ENCODE results near the gene BAZ1B.
"Not testable (repeated sequence)": the region's sequence is repeated elsewhere in the genome, so short reads cannot be mapped to it uniquely, and the experiment has no call there.

Gene BAZ1B

GRCh38 chr7:73541722-73542121 lies 19.6 kb upstream of the BAZ1B start:
- no peak for DNase-seq

DNA sequence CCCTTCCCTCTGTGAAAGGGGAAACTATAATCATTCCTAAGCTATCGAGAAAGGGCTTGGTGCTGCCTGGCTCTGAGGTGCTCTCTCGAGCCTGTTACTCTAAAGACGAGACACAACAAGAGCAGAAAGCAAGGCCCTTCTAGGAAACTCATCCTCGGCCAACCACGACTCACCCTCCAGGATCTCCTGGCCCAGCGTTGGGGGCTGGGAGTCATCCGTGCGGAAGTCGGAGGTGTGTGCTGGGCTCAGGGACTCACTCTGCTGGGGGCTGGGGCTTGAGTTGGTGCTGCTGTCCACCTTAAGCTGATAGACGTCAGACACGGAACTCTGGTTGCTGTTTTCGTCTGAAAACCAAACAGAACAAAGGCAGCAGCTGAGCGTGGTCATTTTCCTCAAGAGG lies 17.6 kb upstream of the BAZ1B start:
- DNase-seq = no peak

DNA sequence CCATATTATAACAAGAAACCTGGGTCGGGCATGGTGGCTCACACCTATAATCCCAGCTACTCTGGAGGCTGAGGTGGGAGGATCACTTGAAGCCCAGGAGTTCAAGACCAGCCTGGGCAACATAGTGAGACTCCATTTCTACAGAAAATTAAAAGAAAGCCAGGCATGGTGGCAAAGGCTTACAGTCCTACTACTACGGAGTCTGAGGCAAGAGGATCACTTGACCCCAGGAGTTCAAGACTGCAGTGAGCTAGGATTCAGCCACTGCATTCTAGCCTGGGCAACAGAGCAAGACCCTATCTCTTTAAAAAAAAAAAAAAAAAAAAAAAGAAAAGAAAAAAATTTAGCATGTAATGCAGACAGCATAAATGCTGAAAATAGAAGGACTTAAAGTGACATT lies 16.4 kb upstream of the BAZ1B start:
- not testable (repeated sequence) for DNase-seq

GRCh38 chr7:73537051-73537450 lies 15.0 kb upstream of the BAZ1B start:
- DNase-seq = no peak

DNA sequence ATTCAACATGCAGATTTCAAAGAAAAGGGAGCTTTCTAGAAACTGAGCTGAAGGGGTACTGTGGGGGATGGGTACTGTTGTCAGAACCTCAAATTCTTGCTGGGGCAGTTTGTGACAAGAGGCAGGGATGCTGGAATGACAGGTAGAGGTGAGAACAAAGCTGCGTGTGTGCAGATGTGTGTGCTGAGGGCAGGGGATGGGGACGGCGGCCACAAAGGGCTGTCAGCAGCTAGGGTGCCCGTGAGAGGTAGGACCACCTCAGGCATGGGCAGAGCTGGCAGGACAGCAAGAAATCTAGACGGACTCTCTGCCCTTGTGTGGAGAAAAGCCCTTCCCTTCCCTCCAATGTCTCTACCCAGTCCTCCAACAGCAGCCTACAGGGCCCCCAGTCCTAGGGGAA lies 14.4 kb upstream of the BAZ1B start:
- DNase-seq = no peak

DNA sequence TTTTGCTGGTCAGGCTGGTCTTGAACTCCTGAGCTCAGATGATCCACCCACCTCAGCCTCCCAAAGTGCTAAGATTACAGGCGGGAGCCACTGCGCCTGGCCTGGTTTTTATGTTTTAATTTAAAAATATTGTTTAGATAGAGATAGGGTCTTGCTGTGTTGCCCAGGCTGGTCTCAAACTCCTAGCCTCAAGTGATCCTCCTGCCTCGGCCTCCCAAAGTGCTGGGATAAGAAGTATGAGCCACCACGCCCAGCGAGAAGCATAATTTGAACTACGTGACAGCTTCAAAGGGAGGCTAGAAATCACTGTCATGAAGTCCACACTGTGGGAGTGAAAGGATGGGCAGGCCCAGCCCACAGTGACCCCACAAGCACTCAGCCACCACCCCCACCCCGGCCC lies 13.8 kb upstream of the BAZ1B start:
- not testable (repeated sequence) for DNase-seq

DNA sequence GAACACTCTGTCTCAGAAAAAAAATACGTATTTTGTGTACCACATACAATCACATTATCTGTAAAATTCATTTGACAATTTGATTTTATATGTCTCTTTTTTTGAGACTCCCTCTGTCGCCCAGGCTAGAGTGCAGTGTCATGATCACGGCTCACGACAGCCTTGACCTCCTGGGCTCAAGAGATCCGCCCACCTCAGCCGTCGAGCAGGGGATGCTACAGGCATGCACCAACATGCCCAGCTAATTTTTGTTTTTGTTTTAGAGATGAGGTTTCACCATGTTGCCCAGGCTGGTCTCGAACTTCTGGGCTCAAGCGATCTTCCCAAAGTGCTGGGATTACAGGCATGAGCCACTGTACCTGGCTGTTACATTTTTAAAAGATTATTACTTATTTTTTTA lies 11.6 kb upstream of the BAZ1B start:
- no peak for DNase-seq

GRCh38 chr7:73532224-73532623 lies 10.1 kb upstream of the BAZ1B start:
- DNase-seq = no peak

- DNase-seq = no peak
Measured at GRCh38 chr7:73530800-73531199, 8.7 kb upstream of the BAZ1B start.

- DNase-seq = peak; percentile 49
Measured at GRCh38 chr7:73526896-73527821, 5.1 kb upstream of the BAZ1B start.

DNA sequence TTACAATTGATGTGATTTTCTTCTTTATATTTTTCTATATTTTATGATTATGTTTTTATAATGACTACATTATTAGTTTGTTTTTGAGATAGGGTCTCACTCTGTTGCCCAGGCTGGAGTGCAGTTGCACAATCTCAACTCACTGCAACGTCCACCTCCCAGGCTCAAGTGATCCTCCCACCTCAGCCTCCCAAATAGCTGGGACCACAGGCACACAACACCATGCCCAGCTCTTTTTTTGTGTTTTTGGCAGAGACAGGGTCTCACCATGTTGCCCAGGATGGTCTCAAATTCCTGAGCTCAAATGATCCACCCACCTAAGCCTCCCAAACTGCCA lies 4.0 kb upstream of the BAZ1B start:
- not testable (repeated sequence) for DNase-seq

DNA sequence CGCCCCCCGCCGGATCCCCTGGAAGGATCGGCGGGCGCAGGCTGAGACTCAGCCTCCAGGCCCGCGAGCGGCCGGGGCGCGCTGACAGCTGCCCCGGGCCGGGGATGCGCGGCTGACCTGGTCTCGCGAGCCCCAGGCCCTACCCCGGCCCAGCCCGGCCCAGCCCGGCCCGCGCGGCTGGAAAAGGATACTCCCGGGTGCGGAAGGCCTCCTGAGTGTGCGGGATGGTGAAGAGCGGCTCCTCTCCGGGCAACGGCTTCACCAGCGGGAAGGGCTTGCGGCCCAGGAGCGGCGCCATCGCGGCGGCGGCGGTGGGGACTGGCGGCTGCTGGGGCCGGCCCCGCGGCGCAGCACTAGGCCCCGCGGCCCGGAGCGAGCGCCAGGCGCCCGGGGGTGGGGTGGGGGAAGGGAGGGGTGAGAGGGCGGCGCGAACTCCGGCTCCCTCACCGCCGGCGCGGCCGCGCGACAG lies 423 bp downstream of the BAZ1B start:
- DNase-seq = no peak

- DNase-seq = no peak
Measured at GRCh38 chr7:73520673-73521635, 1.1 kb downstream of the BAZ1B start.

DNA sequence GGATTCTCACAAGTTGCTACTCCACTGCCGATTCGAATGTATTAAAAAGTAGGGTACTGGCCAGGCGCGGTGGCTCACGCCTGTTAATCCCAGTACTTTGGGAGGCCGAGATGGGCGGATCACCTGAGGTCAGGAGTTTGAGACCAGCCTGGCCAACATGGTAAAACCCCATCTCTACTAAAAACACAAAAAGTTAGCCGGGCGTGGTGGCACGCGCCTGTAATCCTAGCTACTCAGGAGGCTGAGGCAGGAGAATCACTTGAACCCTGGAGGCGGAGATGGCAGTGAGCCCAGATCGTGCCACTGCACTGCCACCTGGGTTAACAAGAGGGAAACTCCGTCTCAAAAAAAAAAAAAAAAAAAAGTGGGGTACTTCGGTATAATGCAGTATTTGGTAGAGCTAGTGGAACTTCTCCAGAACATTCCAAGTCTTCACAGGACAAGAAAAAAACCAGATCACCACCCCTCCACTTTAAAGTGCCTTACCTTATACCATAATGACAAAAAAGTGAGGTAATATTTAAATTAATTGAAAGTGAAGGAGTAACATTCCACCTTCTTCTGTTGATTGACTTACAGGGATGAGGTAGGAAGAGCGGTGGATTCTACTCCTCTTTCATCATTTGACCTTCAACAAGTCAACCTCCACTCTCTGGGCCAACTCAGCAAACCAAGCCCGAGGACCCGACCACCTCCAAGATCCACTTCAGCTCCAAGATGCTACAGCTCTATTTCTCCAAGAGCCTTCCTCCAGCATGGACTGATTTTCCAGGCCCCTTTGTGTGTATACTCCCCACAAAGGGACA lies 2.0 kb downstream of the BAZ1B start:
- DNase-seq = no peak

DNA sequence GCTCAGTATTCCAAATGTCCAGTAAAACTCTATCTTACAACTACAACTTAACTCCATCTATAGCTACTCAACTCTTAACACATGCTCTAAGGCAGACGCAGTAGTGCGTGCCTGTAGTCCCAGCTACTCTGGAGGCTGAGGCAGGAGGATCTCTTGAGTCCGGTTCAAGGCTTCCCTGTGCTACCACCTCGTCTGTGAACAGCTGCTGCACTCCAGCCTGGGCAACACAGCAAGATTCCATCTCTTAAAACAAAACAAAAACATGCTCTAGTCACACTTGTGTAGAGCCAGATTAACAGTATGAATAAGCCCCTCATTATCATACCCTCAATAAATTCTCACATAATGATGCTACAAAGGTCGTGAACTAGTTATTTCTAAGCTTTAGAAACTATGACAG lies 3.6 kb downstream of the BAZ1B start:
- DNase-seq = no peak

DNA sequence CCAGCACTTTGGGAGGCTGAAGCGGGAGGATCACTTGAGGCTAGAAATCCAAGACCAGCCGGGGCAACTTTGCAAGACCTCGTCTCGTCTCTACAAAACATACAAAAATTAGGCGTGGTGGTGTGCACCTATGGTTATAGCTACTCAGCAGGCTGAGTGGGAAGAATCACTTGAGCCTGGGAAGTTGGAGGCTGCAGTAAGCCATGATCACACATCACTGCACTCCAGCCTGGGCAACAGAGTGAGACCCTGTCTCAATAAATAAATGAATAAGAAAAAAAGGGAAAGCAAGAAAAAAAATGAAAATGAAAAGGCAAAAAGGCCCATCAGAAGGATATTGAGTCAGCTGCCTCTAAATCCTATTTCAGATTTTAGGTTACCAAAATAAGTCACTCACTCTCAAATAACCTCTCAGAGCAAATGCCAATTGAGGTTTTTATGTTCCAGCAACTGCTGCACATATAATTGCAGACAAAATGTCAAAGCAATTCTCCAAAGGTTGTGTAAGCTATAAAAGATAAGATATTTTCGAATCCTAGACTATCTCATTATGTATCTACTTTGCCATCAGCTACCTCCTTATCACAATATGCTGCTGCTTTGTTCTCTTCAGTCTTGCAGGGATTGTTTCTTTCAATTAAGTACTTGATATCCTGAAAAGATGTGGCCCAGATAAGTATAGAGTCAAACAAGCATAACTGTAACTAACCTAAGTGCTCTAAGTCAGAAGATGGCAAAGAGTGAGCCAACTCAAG lies 4.7 kb downstream of the BAZ1B start:
- no peak for DNase-seq

DNA sequence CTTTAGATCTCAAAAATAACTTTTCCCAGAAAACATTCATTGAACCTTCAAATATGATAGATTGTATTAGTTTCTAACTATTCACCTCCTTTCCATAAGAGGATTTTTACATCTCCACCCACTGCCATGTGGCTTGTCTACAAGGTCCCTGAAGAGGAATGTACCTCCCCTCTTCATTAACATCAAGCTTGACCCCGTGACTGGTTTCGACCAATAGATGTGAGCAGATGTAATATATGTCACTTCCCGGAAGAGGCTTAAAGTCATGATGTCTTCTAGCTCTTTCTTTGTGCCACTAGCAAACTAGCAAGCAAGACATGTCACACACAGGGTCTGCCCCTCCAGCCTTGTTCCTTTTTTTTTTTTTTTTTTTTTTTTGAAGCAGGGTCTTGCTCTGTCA lies 6.9 kb downstream of the BAZ1B start:
- DNase-seq = no peak

DNA sequence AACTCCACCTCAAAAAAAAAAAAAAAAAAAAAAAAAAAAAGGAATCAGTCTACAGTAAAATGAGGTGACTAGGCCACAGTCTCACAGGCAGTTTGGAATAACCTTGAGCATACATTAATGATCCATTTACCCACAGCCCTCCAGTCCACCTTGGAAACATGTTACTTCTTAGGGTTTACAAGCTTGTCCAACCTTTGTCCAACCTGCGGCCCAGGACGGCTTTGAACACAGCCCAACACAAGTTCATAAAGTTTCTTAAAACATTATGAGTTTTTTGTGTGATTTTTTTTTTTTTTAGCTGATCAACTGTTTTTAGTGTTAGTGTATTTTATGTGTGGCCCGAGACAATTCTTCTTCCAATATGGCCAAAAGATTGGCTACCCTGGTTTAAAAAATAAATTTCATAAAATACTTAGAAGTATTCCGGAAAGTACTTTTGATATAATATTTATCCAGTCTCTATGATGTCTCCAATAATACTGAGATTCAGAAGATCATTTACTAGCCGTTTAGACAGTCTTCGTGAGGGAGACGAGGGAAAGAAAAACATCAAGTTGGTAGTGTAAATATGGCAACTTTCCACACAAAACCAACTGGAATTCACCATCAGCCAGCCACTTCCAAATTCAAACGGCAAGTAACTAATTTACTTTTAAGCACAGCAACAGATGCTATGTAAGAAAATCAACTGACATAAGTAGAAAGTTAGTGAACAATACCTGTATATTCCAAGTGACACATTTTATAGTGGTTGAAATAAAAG lies 9.9 kb downstream of the BAZ1B start:
- DNase-seq = no peak

DNA sequence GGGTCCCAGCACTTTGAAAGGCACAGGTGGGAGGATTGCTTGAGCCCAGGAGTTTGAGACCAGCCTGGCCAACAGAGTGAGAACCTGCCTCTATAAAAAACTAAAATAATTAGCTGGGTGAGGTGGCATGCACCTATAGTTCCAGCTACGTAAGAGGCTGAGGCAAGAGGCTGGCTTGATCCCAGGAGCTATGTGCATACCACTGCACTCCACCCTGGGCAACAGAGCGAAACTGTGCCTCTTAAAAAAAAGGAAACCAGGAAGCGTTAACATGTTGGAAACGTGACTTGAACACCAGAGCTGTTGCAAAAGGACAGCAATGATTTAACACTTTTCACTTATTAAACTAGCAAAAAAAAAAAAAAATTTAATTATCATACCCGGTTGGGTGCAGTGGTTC lies 12.6 kb downstream of the BAZ1B start:
- DNase-seq = no peak

DNA sequence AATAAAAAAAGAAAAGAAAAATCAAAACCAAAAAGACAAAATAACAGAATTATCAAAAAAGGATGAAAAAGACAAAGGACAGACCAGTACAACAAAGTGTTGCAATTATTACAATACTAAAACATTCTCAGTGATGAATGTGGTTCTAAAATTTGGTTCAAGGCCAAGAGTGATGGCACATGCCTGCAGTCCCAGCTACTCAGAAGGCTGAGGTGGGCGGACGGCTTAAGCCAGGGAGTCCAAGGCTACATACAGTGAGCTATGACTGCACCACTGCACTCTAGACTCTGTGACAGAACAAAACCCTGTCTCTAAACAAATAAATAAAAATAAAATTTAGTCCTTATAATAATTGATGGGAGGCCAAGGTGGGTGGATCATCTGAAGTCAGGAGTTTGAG lies 14.5 kb downstream of the BAZ1B start:
- no peak for DNase-seq

- DNase-seq = no peak
Measured at GRCh38 chr7:73504920-73505319, 17.2 kb downstream of the BAZ1B start.
